SHP77 (cell line): ENCODE results near the gene AMZ1.
"Not testable (repeated sequence)": the region's sequence is repeated elsewhere in the genome, so short reads cannot be mapped to it uniquely, and the experiment has no call there.

ENCODE experiments used
- DNase-seq, 2 experiments: peaks; one replicate each; lab custom pipeline; 2025; lab: John Stamatoyannopoulos, UW

Gene AMZ1

GRCh38 chr7:2668401-2668800 lies 19.6 kb upstream of the AMZ1 start:
- DNase-seq, result no peak

DNA sequence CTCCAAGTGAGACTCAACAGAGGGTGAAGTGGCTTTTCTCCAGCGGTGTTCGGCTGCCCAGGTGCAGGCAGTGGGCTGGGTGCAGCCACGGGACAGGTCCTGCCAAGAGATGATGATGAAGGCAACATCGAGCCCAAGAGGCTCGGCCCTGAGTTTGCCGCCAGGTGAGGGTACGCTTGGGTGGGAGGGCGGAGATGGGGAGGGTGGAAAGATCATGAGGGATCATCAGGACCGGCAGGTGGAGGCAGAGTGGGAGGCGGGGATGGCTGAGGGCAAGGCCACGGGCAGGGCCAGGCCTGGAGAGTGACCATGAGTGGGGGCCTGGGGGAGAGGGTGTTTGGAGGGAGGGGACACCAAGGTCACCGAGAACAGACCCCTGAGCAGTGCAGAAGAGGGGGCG lies 17.8 kb upstream of the AMZ1 start:
- DNase-seq, result no peak

GRCh38 chr7:2670720-2671391 lies 17.1 kb upstream of the AMZ1 start:
- peak; percentile 78 to 91 for DNase-seq

GRCh38 chr7:2673214-2673613 lies 14.8 kb upstream of the AMZ1 start:
- not testable (repeated sequence) for DNase-seq

DNA sequence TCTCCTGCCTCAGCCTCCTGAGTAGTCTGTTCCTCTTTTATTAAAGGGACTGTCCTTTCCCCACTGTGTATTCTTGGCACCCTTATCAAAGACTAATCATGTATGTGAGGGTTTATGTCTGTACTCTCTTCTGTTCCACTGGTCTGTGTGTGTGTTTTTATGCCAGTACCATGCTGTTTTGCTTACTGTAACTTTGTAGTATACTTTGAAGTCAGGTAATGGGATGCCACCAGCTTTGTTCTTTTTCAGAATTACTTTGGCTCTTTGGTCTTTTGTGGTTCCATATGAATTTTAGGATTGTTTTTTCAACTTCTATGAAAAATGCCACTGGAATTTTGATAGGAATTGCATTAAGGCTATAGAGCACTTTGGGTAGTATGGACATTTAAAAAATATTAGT lies 14.1 kb upstream of the AMZ1 start:
- DNase-seq, result no peak

DNA sequence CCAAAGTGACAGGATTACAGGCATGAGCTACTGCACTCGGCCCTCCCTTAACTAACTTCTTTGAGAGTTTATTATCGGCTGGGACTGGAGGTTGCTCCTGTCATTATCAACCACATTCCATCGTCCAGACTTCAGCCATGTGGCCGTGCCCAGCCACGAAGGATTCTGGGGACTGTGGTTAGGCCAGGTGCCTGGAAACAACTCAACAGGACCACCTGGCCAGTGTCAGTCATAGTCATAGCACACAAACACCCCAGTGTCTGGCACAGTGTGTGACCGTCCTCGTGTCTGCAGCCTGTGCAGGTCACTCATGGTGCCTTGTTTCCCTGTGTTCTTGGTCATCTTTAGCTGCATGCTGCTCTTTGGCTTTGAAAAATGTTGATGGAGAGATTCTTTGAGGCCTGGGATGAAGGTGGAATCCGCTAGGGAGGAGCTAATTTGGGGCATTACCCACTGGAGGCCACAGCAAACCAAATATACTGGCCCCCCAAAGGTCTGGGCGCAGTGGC lies 12.7 kb upstream of the AMZ1 start:
- no peak for DNase-seq

DNA sequence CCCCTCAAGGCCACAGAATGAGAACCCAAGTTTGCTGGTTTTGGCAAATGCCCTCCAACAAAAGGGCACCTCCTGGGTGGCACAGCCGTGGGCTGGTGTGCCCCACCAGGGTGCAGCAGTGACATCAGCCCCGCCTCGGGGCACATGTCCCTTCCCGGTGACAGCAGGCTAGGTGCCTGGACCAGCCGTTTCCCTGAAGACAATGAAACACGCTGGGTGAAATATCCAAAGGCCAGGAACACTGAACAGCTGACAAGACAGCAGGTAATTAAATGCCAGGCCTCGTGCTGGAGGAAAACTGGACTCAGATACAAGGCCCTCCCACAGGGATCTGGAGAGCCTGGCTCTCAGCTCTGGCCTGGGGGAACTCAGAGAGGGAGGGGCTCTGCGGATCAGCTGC lies 11.4 kb upstream of the AMZ1 start:
- DNase-seq, result not testable (repeated sequence)

GRCh38 chr7:2678454-2678853 lies 9.5 kb upstream of the AMZ1 start:
- DNase-seq, result not testable (repeated sequence)

- not testable (repeated sequence) for DNase-seq
Measured at GRCh38 chr7:2679135-2680127, 8.6 kb upstream of the AMZ1 start.

- no peak for DNase-seq
Measured at GRCh38 chr7:2680256-2680655, 7.7 kb upstream of the AMZ1 start.

DNA sequence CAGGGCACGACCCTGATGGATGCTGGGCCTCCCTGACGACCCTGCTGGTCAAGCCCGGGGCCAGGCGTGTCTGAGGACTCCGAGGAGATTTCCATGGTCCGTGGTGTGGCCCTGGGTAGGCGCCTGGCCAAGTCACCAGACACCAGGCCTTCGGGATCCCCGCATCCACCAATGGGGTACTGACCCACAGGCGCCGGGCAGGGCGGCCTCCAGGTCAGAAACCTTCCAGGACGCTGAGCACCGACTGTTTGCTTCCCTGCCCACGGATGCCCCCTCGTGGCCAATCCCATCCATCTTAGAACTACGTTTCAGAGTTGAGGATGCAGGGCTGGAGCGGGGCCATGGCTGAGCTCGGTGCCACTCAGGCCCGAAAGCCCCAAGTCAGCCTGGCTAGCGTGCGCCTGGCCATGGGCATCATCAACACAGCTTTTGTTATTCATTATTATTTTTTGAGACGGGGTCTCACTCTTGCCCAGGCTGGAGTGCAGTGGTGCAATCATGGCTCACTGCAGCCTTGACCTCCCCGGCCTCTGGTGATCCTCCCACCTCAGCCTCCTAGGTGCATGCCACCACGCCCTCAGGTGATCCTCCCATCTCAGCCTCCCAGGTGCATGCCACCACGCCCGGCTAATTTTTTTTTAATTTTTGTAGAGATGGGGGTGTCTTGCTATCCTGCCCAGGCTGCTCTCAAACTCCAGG lies 7.1 kb upstream of the AMZ1 start:
- peak; percentile 82 to 86 for DNase-seq

DNA sequence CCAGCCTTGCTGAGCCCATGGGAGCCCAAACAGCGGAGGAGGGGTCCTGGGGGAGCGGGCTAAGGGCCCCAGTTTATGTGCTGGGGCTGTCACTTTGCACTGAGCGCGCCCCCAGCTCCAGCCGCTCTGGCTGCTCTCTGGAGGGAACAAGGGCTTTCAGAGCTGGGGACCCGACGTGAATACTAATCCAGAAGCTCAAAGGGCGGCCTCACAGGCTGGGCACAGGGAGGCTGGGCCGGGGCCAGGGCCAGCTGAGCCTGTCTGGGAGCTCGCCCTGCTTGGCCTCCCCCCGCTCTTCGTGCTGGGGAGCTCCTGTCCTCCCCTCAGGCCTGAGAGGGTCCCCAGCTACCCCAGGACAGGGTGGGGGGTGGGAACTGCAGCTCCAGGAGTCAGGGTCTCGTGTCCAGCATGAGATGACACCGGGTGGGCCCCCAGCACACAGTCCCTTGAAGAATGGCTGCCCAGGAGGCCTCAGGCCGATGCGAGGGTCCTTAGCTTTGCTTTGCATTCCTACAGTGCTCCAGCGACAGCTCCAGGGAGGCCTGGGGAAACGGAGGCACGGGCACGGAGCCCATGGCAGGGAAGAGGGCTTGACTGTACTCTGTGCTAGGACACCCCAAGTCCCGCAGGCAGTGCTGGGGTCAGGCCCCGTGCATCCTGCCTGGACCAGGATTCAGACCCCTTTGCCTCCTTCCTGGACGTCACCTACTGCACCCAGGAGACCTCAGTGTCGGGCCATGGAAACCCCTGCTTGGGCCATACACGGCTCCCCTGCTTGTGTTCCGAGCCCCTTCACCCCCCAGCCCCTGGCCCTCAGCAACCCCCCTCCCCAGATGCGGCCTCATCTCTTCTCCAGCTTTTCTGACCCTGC lies 5.8 kb upstream of the AMZ1 start:
- no peak for DNase-seq

- no peak for DNase-seq
Measured at GRCh38 chr7:2684501-2684900, 3.5 kb upstream of the AMZ1 start.

DNA sequence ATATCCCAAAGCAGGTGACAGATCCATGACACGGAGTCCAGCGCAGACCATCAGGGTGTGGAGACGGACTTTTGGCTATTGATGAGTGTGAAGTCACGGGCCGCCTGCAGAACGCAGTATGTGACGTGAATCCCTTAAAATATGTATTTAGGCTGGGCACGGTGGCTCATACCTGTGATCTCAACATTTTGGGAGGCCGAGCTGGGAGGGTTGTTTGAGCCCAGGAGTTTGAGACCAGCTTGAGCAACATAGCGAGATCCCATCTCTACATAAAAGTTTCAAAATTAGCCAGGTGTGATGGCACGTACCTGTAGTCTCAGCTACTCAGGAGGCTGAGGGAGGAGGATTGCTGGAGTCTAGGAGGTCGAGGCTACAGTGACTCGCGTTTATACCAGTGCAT lies 1.9 kb upstream of the AMZ1 start:
- no peak for DNase-seq

GRCh38 chr7:2687338-2687869 lies 598 bp upstream of the AMZ1 start:
- peak; percentile 74 to 84 for DNase-seq

- DNase-seq, result no peak
Measured at GRCh38 chr7:2688409-2689342, 674 bp downstream of the AMZ1 start.

DNA sequence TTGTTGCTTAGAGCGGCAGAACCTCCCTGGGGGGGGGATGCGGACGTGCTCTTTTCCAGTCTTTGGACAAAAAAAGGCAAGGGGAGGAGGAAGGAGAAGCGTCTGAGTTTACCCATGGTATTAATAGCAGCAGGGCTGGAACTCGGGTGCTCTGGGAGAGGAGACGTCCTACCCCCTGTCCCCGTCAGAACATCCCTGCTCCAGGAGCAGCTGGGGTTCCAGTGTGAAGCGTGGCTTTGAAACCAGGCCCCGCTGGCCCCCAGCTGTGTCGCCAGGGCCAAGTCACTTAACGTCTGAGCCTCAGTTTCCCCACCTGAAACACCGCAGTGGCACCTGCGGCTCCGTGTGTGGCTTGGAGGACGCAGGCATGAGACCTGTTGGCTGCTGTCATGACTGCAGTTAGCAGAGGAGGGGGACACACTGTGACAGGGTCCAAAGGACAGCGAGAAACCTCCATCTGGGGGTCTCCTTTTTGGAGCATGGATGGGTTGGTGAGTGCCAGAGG lies 1.4 kb downstream of the AMZ1 start:
- DNase-seq, result no peak

DNA sequence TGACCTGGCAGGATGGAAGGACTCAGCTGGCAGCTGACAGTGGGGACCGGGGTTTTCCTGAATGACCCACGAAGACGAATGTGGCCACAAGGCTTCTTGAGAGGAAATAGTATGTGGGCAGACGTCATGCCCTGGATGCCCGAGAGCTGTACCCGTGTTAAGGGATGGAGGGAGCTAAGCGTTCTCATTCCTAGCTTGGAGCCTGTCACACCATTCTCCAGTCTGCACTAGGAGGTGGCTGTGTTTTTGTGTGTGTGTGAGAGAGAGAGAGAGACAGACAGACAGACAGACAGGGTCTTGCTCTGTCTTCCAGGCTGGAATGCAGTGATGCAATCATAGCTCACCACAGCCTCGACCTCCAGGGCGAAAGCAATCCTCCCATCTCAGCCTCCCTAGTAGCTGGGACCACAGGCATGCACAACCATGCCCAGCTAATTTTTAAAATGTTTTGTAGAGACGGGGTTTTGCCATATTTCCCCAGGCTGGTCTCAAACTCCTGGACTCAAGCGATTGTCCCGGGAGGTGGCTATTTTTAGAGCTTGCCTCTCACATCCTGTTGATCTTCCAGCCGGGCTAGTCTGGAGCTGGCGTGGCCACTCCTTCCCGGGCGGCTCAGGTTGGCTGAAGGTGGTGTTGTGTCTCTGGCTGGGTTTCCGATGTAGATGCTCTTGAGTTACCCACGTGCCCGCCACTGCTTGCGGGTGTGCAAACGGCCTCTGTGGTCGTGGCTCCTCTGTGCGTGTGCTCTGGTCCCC lies 2.1 kb downstream of the AMZ1 start:
- DNase-seq, result peak; percentile 33 to 52
